K562 (cell line): Measurements from ENCODE around the gene CPNE6. TPM values are rescaled to one million over a fixed set of nuclear protein-coding genes. Genes with fewer than 3 reads are reported as not detected.

Source experiments
- ASH1L ChIP-seq: fragments of 450-650 bp; IDR thresholded peaks from 2 replicates; pipeline ENCODE4 v1.6.1; 2018; ENCODE audit warnings: borderline replicate concordance, mild to moderate bottlenecking, low read depth; ENCODE audit not compliant: partially characterized antibody
- ATF7 ChIP-seq: fragments of 450-650 bp; IDR thresholded peaks from 2 replicates; pipeline ENCODE4 v1.7.1; 2014; ENCODE audit warnings: mild to moderate bottlenecking, moderate library complexity
- CREM ChIP-seq: IDR thresholded peaks from 2 replicates; pipeline ENCODE4 v1.6.1; 2014; ENCODE audit warnings: antibody characterized with exemption, low read depth
- CTBP1 ChIP-seq: fragments of 450-650 bp; IDR thresholded peaks from 2 replicates; pipeline ENCODE4 v1.6.1; 2016; ENCODE audit warnings: borderline replicate concordance
- E2F4 ChIP-seq: sonication (generic); formaldehyde crosslinking; IDR thresholded peaks from 2 replicates; pipeline ENCODE4 v1.8.0; 2022; ENCODE audit warnings: mild to moderate bottlenecking, low read depth, missing genetic modification reagents
- EP400 ChIP-seq: fragments of 450-650 bp; IDR thresholded peaks from 2 replicates; pipeline ENCODE4 v1.6.1; 2017; ENCODE audit warnings: antibody characterized with exemption, mild to moderate bottlenecking, moderate library complexity
- ESRRB ChIP-seq: fragments of 250-450 bp; sonication (Bioruptor Pico); IDR thresholded peaks from 2 replicates; pipeline ENCODE4 v1.5.0; 2020; ENCODE audit warnings: mild to moderate bottlenecking, moderate library complexity, borderline replicate concordance
- MAFG ChIP-seq: fragments of 450-650 bp; conservative IDR thresholded peaks from 2 replicates; pipeline ENCODE4 v1.6.1; 2016; ENCODE audit warnings: missing genetic modification characterization, missing compliant biosample characterization
- MAFK ChIP-seq: IDR thresholded peaks from 2 replicates; pipeline ENCODE4 v1.6.1; 2011; ENCODE audit warnings: low read length, improper control_type of control experiment
- MCM7 ChIP-seq, 2 experiments: fragments of 450-650 bp; IDR thresholded peaks; 2 replicates each; pipeline ENCODE4 v1.6.1; 2016 to 2018
- POLR3G ChIP-seq: IDR thresholded peaks from 2 replicates; pipeline ENCODE4 v1.6.1; 2011; ENCODE audit not compliant: insufficient read length, insufficient replicate concordance; ENCODE audit errors: extremely low read depth
- PTRF ChIP-seq: fragments of 450-650 bp; IDR thresholded peaks from 2 replicates; pipeline ENCODE4 v1.6.1; 2016; ENCODE audit warnings: mild to moderate bottlenecking, missing genetic modification characterization, missing compliant biosample characterization
- PTTG1 ChIP-seq: fragments of 450-650 bp; IDR thresholded peaks from 2 replicates; pipeline ENCODE4 v1.6.1; 2016; ENCODE audit warnings: low read depth, mild to moderate bottlenecking, missing genetic modification characterization, missing compliant biosample characterization
- SNRNP70 ChIP-seq: fragments of 200-400 bp; formaldehyde crosslinking; optimal IDR thresholded peaks from 2 replicates; pipeline ENCODE3; 2017; ENCODE audit warnings: low read depth, low read length
- TCF3 ChIP-seq: sonication (generic); formaldehyde crosslinking; IDR thresholded peaks from 2 replicates; pipeline ENCODE4 v1.4.0; 2020; ENCODE audit warnings: mild to moderate bottlenecking, missing genetic modification reagents
- ZNF354B ChIP-seq: fragments of 250-450 bp; sonication (Bioruptor Pico); IDR thresholded peaks from 2 replicates; pipeline ENCODE4 v1.4.0; 2020
- ZNF830 ChIP-seq: fragments of 250-450 bp; sonication (Bioruptor Pico); IDR thresholded peaks from 2 replicates; pipeline ENCODE4 v1.5.0; 2021; ENCODE audit warnings: mild to moderate bottlenecking
- ZSCAN32 ChIP-seq: fragments of 450-650 bp; formaldehyde crosslinking; IDR thresholded peaks from 2 replicates; pipeline ENCODE4 v1.4.0; 2020; ENCODE audit warnings: mild to moderate bottlenecking, moderate library complexity
- polyA plus RNA-seq, 8 experiments: library from polyadenylated mRNA; depleted of rRNA in 4 of 8; stranded (reverse) in 5 of 8; unstranded in 3 of 8; fragments of >200 nt; fragmentation: Nextera tagmentation in 2 of 8; fragmentation: Illumina TruSeq in 1 of 8; extraction: Ambion mirVana in 2 of 8; extraction: Trizol in 1 of 8; gene quantifications; 2 replicates each; pipeline versions ENCODE4 v1.2.1 to v1.2.3, GENCODE V29; 2011 to 2014; ENCODE audit warnings: inconsistent platforms in 1 of 8, missing spikeins in 1 of 8
- total RNA-seq, 7 experiments: library from RNA; depleted of rRNA in 6 of 7; stranded (reverse); fragments of >200 nt in 6 of 7; fragmentation: Illumina TruSeq in 2 of 7; extraction: Trizol in 2 of 7; gene quantifications; 2 replicates each; pipeline versions ENCODE4 v1.2.1 to v1.2.3, GENCODE V29; 2011 to 2021; ENCODE audit warnings: low replicate concordance in 1 of 7
- TF ChIP-seq, protein P1 (sequence below): sonication (generic); formaldehyde crosslinking; IDR thresholded peaks from 2 replicates; pipeline ENCODE4 v1.8.0; 2022; ENCODE audit warnings: mild to moderate bottlenecking, missing genetic modification reagents
- TF ChIP-seq, protein P2 (sequence below), 2 experiments: fragments of 450-650 bp; formaldehyde crosslinking in 1 of 2; IDR thresholded peaks; 2 replicates each; pipeline versions ENCODE4 v1.4.0 to v1.6.1; 2014 to 2020; ENCODE audit warnings: mild to moderate bottlenecking in 2 of 2, borderline replicate concordance in 1 of 2, low read depth in 1 of 2

The CPNE6 gene
- total and polyA plus RNA-seq, 9 of the 15 experiments (the other 6 are each of a cell fraction or from before 2014, with no cell fraction given), result not detected

- TF ChIP-seq ESRRB (CRISPR knock-in tag) (no peak), ASH1L (no peak), CTBP1 (peak; percentile 38; the same call in 1 of the 2 replicates), TCF3 (CRISPR knock-in tag) (peak; percentile 37; the same call in 1 of the 2 replicates), E2F4 (CRISPR knock-in tag) (no peak), PTTG1 (no peak), MCM7 (IDR thresholded peaks at IDR 0.05) (no peak), MAFG (tag) (no peak), ATF7 (no peak; the same call in 1 of the 2 replicates), POLR3G (no peak), ZNF354B (CRISPR knock-in tag) (no peak), MAFK (no peak), ZSCAN32 (0 out of 2 replicates have a peak, but pooled peaks have one; percentile 23), SNRNP70 (no peak), EP400 (no peak; the same call in 1 of the 2 replicates), ZNF830 (no peak), PTRF (no peak), CREM (peak; percentile 52)
- TF ChIP-seq, protein P1, sequence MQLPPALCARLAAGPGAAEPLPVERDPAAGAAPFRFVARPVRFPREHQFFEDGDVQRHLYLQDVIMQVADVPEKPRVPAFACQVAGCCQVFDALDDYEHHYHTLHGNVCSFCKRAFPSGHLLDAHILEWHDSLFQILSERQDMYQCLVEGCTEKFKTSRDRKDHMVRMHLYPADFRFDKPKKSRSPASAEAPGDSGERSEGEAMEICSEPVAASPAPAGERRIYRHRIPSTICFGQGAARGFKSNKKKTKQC, result peak; percentile 57; the same call in 1 of the 2 replicates
- TF ChIP-seq, protein P2, sequence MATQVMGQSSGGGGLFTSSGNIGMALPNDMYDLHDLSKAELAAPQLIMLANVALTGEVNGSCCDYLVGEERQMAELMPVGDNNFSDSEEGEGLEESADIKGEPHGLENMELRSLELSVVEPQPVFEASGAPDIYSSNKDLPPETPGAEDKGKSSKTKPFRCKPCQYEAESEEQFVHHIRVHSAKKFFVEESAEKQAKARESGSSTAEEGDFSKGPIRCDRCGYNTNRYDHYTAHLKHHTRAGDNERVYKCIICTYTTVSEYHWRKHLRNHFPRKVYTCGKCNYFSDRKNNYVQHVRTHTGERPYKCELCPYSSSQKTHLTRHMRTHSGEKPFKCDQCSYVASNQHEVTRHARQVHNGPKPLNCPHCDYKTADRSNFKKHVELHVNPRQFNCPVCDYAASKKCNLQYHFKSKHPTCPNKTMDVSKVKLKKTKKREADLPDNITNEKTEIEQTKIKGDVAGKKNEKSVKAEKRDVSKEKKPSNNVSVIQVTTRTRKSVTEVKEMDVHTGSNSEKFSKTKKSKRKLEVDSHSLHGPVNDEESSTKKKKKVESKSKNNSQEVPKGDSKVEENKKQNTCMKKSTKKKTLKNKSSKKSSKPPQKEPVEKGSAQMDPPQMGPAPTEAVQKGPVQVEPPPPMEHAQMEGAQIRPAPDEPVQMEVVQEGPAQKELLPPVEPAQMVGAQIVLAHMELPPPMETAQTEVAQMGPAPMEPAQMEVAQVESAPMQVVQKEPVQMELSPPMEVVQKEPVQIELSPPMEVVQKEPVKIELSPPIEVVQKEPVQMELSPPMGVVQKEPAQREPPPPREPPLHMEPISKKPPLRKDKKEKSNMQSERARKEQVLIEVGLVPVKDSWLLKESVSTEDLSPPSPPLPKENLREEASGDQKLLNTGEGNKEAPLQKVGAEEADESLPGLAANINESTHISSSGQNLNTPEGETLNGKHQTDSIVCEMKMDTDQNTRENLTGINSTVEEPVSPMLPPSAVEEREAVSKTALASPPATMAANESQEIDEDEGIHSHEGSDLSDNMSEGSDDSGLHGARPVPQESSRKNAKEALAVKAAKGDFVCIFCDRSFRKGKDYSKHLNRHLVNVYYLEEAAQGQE (IDR thresholded peaks at IDR 0.05; ENCODE audit: borderline replicate concordance), result no peak
- TF ChIP-seq, protein P2 (CRISPR knock-in tag; IDR thresholded peaks at IDR 0.05; ENCODE audit: low read depth), result 0 out of 2 replicates have a peak, but pooled peaks have one; percentile 10
Measured at GRCh38 chr14:24113801-24114531, 42.6 kb downstream of the CPNE6 start (continued).
